Activated CD8-positive, alpha-beta T cell treated with anti-CD3 and anti-CD28 coated beads, Interleukin-2, amount 10 ng/mL, durations not matched to agents 7 days and 5 days (primary cell): Measurements from ENCODE around the gene INO80D. TPM values are rescaled to one million over a fixed set of nuclear protein-coding genes. Genes with fewer than 3 reads are reported as not detected.
A peak's percentile ranks its signal among the peaks of the same experiment; 100 is the strongest.
"Not testable (repeated sequence)": the region's sequence is repeated elsewhere in the genome, so short reads cannot be mapped to it uniquely, and the experiment has no call there.

ENCODE experiments used
- ATAC-seq: fragments of 150-1000 bp; cut with Tn5 transposase; one replicate; pipeline ENCODE4 v1.10.0; 2021; ENCODE audit warnings: moderate library complexity
- CTCF ChIA-PET: fragments of 350-600 bp; sonication (Branson Sonifier 250); formaldehyde crosslinking; loops from one replicate; lab custom pipeline; 2021; ENCODE audit warnings: antibody characterized with exemption; lab: Charles Lee
- POLR2A ChIA-PET: fragments of 350-600 bp; sonication (Branson Sonifier 250); formaldehyde crosslinking; loops from one replicate; lab custom pipeline; 2021; ENCODE audit warnings: antibody characterized with exemption; lab: Charles Lee
- DNase-seq: peaks from one replicate; pipeline ENCODE4 v3.0.0-alpha.2; 2020
- H3K27ac Mint-ChIP-seq: one replicate; pipeline ENCODE4 v1.8.0; 2021; ENCODE audit warnings: mild to moderate bottlenecking, mixed read lengths
- H3K27me3 Mint-ChIP-seq: one replicate; pipeline ENCODE4 v1.8.0; 2021; ENCODE audit warnings: low read depth, mixed read lengths
- H3K36me3 Mint-ChIP-seq: one replicate; pipeline ENCODE4 v1.8.0; 2021; ENCODE audit warnings: low read depth, mixed read lengths
- H3K4me1 Mint-ChIP-seq: one replicate; pipeline ENCODE4 v1.8.0; 2021; ENCODE audit warnings: low read depth, mixed read lengths
- H3K4me3 Mint-ChIP-seq: one replicate; pipeline ENCODE4 v1.8.0; 2021; ENCODE audit warnings: mild to moderate bottlenecking, mixed read lengths
- H3K9me3 Mint-ChIP-seq: one replicate; pipeline ENCODE4 v1.8.0; 2022; ENCODE audit warnings: mixed read lengths; ENCODE audit not compliant: insufficient read depth
- total RNA-seq, 2 experiments: library from RNA; stranded (reverse); gene quantifications; one replicate each; pipeline ENCODE4 v1.2.3, GENCODE V29; 2021

Gene INO80D
- total RNA-seq, 2 experiments from 2014 or later: 24.4 to 24.6 TPM

- ChIA-PET POLR2A (no interaction called here), CTCF (no interaction called here)
- no peaks in the 10 kb centered on the region for H3K4me1 Mint-ChIP-seq
- DNase-seq (no peak), ATAC-seq (no peak)
- no peak overlapping the region for H3K4me3 Mint-ChIP-seq
- H3K9me3 Mint-ChIP-seq: no peaks in the 10 kb centered on the region
- no peak overlapping the region for H3K27ac Mint-ChIP-seq
- no peaks in the 10 kb centered on the region for H3K27me3 Mint-ChIP-seq
- H3K36me3 Mint-ChIP-seq: no peaks in the 10 kb centered on the region
Observed at GRCh38 chr2:206105038-206105437, 19.1 kb upstream of the INO80D start.

GRCh38 chr2:206098872-206099271, 12.9 kb upstream of the INO80D start:
- H3K27ac Mint-ChIP-seq, H3K27me3 Mint-ChIP-seq, H3K9me3 Mint-ChIP-seq, POLR2A ChIA-PET, H3K36me3 Mint-ChIP-seq, H3K4me3 Mint-ChIP-seq, ATAC-seq, DNase-seq, CTCF ChIA-PET, H3K4me1 Mint-ChIP-seq: not testable (repeated sequence)

GRCh38 chr2:206098471-206098870, 12.5 kb upstream of the INO80D start:
- Mint-ChIP-seq H3K27me3 (no peaks in the 10 kb centered on the region), H3K36me3 (no peaks in the 10 kb centered on the region), H3K27ac (no peak overlapping the region), H3K4me1 (no peaks in the 10 kb centered on the region), H3K4me3 (no peak overlapping the region), H3K9me3 (no peaks in the 10 kb centered on the region)
- ChIA-PET POLR2A (no interaction called here), CTCF (no interaction called here)
- no peak for DNase-seq
- no peak for ATAC-seq

GRCh38 chr2:206096876-206097275, 10.9 kb upstream of the INO80D start:
- CTCF ChIA-PET: no interaction called here
- H3K9me3 Mint-ChIP-seq: no peaks in the 10 kb centered on the region

GRCh38 chr2:206095536-206096332, 9.8 kb upstream of the INO80D start:
- POLR2A ChIA-PET: no interaction called here
- H3K27ac Mint-ChIP-seq: no peak overlapping the region
- DNase-seq (no peak), ATAC-seq (no peak)
- CTCF ChIA-PET: interaction anchor here (1.0 kb wide), 1 partner anchor 10 kb away, joined by 3 read pairs; the partner anchor contains the start of gene INO80D
- H3K27me3 Mint-ChIP-seq: no peaks in the 10 kb centered on the region
- no peak overlapping the region for H3K4me3 Mint-ChIP-seq
- H3K9me3 Mint-ChIP-seq: no peaks in the 10 kb centered on the region
- no peaks in the 10 kb centered on the region for H3K36me3 Mint-ChIP-seq
- H3K4me1 Mint-ChIP-seq: no peaks in the 10 kb centered on the region

More at GRCh38 chr2:206096876-206097275, 10.9 kb upstream of the INO80D start:
- Mint-ChIP-seq H3K4me1 (no peaks in the 10 kb centered on the region), H3K27me3 (no peaks in the 10 kb centered on the region), H3K4me3 (no peak overlapping the region), H3K36me3 (no peaks in the 10 kb centered on the region), H3K27ac (no peak overlapping the region)
- POLR2A ChIA-PET: no interaction called here
- no peak for ATAC-seq
- no peak for DNase-seq

GRCh38 chr2:206092297-206092696, 6.3 kb upstream of the INO80D start:
- no peaks in the 10 kb centered on the region for H3K27me3 Mint-ChIP-seq
- peaks cover 3% of the 10 kb centered on the region for H3K36me3 Mint-ChIP-seq
- no peak for DNase-seq
- ATAC-seq: no peak
- no peaks in the 10 kb centered on the region for H3K9me3 Mint-ChIP-seq
- no peak overlapping the region for H3K4me3 Mint-ChIP-seq
- POLR2A ChIA-PET: no interaction called here
- H3K4me1 Mint-ChIP-seq: peaks cover 5% of the 10 kb centered on the region
- no peak overlapping the region for H3K27ac Mint-ChIP-seq
- CTCF ChIA-PET: interaction anchor here (1.3 kb wide), 1 partner anchor 9 kb away, joined by 3 read pairs; no protein-coding TSS in a partner anchor

- ChIA-PET CTCF (no interaction called here), POLR2A (no interaction called here)
- Mint-ChIP-seq H3K4me1 (peaks cover 16% of the 10 kb centered on the region), H3K9me3 (no peaks in the 10 kb centered on the region), H3K27ac (no peak overlapping the region), H3K27me3 (no peaks in the 10 kb centered on the region), H3K36me3 (peaks cover 9% of the 10 kb centered on the region), H3K4me3 (no peak overlapping the region)
- DNase-seq: no peak
- no peak for ATAC-seq
Observed at GRCh38 chr2:206088248-206088647, 2.3 kb upstream of the INO80D start.

GRCh38 chr2:206086716-206087350, 859 bp upstream of the INO80D start:
- DNase-seq (no peak), ATAC-seq (no peak)
- ChIA-PET POLR2A (interaction anchor here (0.6 to 1.3 kb wide), 6 partner anchors 15 to 1246 kb away, joined by 3 to 16 read pairs (median 3); partner anchors contain the start of genes EEF1B2 and NDUFS1), CTCF (interaction anchor here (0.6 to 1.4 kb wide), 4 partner anchors 9 to 75 kb away, joined by 3 read pairs; no protein-coding TSS in a partner anchor)
- Mint-ChIP-seq H3K27ac (peak overlapping the region; percentile 71), H3K27me3 (no peaks in the 10 kb centered on the region), H3K9me3 (no peaks in the 10 kb centered on the region), H3K4me1 (peaks cover 22% of the 10 kb centered on the region), H3K36me3 (peaks cover 9% of the 10 kb centered on the region), H3K4me3 (peak overlapping the region; percentile 99)

- peak; percentile 52 for DNase-seq
- ATAC-seq: peak; percentile 43
- H3K36me3 Mint-ChIP-seq: peaks cover 9% of the 10 kb centered on the region
- peaks cover 25% of the 10 kb centered on the region for H3K4me1 Mint-ChIP-seq
- no peaks in the 10 kb centered on the region for H3K27me3 Mint-ChIP-seq
- peak overlapping the region; percentile 99 for H3K4me3 Mint-ChIP-seq
- CTCF ChIA-PET: interaction anchor here (1.0 to 1.1 kb wide), 2 partner anchors 11 to 18 kb away, joined by 3 to 6 read pairs; no protein-coding TSS in a partner anchor
- POLR2A ChIA-PET: interaction anchor here (0.6 to 1.3 kb wide), 7 partner anchors 8 to 116 kb away, joined by 3 to 16 read pairs (median 3); partner anchors contain the start of genes EEF1B2 and NDUFS1
- no peaks in the 10 kb centered on the region for H3K9me3 Mint-ChIP-seq
- peak overlapping the region; percentile 99 for H3K27ac Mint-ChIP-seq
Observed at GRCh38 chr2:206084870-206085741, 868 bp downstream of the INO80D start.

GRCh38 chr2:206084439-206084869, 1.5 kb downstream of the INO80D start:
- peaks cover 9% of the 10 kb centered on the region for H3K36me3 Mint-ChIP-seq
- peak; percentile 10 for ATAC-seq
- no peaks in the 10 kb centered on the region for H3K9me3 Mint-ChIP-seq
- H3K4me1 Mint-ChIP-seq: peaks cover 24% of the 10 kb centered on the region
- CTCF ChIA-PET: no interaction called here
- peak overlapping the region; percentile 90 for H3K27ac Mint-ChIP-seq
- H3K27me3 Mint-ChIP-seq: no peaks in the 10 kb centered on the region
- peak overlapping the region; percentile 97 for H3K4me3 Mint-ChIP-seq
- peak; percentile 37 for DNase-seq
- POLR2A ChIA-PET: interaction anchor here (0.7 to 1.0 kb wide), 3 partner anchors 9 to 76 kb away, joined by 3 to 4 read pairs (median 3); no protein-coding TSS in a partner anchor
